Activated CD4-positive, alpha-beta T cell treated with anti-CD3 and anti-CD28 coated beads, Interleukin-2, amount 50 U/mL, for 4 hours (primary cell): ENCODE results near the gene C1QTNF6.
A peak's percentile ranks its signal among the peaks of the same experiment; 100 is the strongest.
"Not testable (repeated sequence)": the region's sequence is repeated elsewhere in the genome, so short reads cannot be mapped to it uniquely, and the experiment has no call there.

Experiments used
- DNase-seq, 2 experiments: peaks; one replicate each; pipeline ENCODE4 v3.0.0-alpha.2; 2020

Gene C1QTNF6

GRCh38 chr22:37187891-37188761, at the start of gene C1QTNF6:
Gene C1QTNF6 (minus strand): TSS chr22:37188247. CDS start chr22:37188213, 34 bp downstream.
- no peak for DNase-seq

GRCh38 chr22:37235897-37236607, 48.0 kb upstream of the C1QTNF6 start:
- no peak for DNase-seq

- DNase-seq = no peak
These were observed 47.0 kb upstream of the C1QTNF6 start for GRCh38 chr22:37234736-37235711.

- no peak for DNase-seq
These were observed 45.9 kb upstream of the C1QTNF6 start for GRCh38 chr22:37233751-37234631.

- DNase-seq = not testable (repeated sequence)
These were observed 45.3 kb upstream of the C1QTNF6 start for GRCh38 chr22:37233371-37233750.

- no peak for DNase-seq
These were observed 44.3 kb upstream of the C1QTNF6 start for GRCh38 chr22:37232140-37232998.

- DNase-seq = peak; percentile 59 to 69
These were observed 43.5 kb upstream of the C1QTNF6 start for GRCh38 chr22:37231406-37232139.

- DNase-seq = peak; percentile 67 to 73
These were observed 42.8 kb upstream of the C1QTNF6 start for GRCh38 chr22:37230673-37231405.

GRCh38 chr22:37229805-37230672, 42.0 kb upstream of the C1QTNF6 start:
- peak; percentile 90 to 91 for DNase-seq

GRCh38 chr22:37229012-37229804, 41.2 kb upstream of the C1QTNF6 start:
- no peak for DNase-seq

GRCh38 chr22:37228106-37229011, 40.3 kb upstream of the C1QTNF6 start:
- peak; percentile 58 to 64 for DNase-seq

GRCh38 chr22:37226514-37226913, 38.5 kb upstream of the C1QTNF6 start:
- no peak for DNase-seq

- no peak for DNase-seq
These were observed 38.0 kb upstream of the C1QTNF6 start for GRCh38 chr22:37226087-37226486.

GRCh38 chr22:37225481-37225880, 37.4 kb upstream of the C1QTNF6 start:
- DNase-seq = no peak

GRCh38 chr22:37224757-37225420, 36.8 kb upstream of the C1QTNF6 start:
- DNase-seq = no peak
